Smooth muscle cell (in vitro differentiated cells): ENCODE measurements around the gene C13orf42. TPM values are rescaled to one million over a fixed set of nuclear protein-coding genes. Genes with fewer than 3 reads are reported as not detected.

ENCODE experiments used
- DNase-seq: peaks from one replicate; lab custom pipeline; 2025; ENCODE audit not compliant: unreplicated experiment; lab: John Stamatoyannopoulos, UW
- H2AFZ ChIP-seq: fragments of 200-600 bp; sonication (generic); 2 replicates; pipeline ENCODE4 v1.6.0; 2016; ENCODE audit warnings: antibody characterized with exemption, low read depth, mild to moderate bottlenecking
- H3F3A ChIP-seq: fragments of 200-600 bp; sonication (generic); 2 replicates; pipeline ENCODE4 v1.6.0; 2017; ENCODE audit warnings: antibody characterized with exemption, low read depth
- H3K27ac ChIP-seq: fragments of 200-600 bp; sonication (generic); 2 replicates; pipeline ENCODE4 v1.5.1; 2016; ENCODE audit warnings: low read depth, mild to moderate bottlenecking
- H3K27me3 ChIP-seq: fragments of 200-600 bp; sonication (generic); 2 replicates; pipeline ENCODE4 v1.6.1; 2016; ENCODE audit warnings: low read depth, mild to moderate bottlenecking
- H3K36me3 ChIP-seq: fragments of 200-600 bp; sonication (generic); 2 replicates; pipeline ENCODE4 v1.5.1; 2016; ENCODE audit warnings: low read depth
- H3K4me1 ChIP-seq: fragments of 200-600 bp; sonication (generic); 2 replicates; pipeline ENCODE4 v1.5.1; 2016; ENCODE audit warnings: low read depth
- H3K4me2 ChIP-seq: fragments of 200-600 bp; sonication (generic); 2 replicates; pipeline ENCODE4 v1.6.0; 2016; ENCODE audit warnings: mild to moderate bottlenecking
- H3K4me3 ChIP-seq: fragments of 200-600 bp; sonication (generic); 2 replicates; pipeline ENCODE4 v1.5.1; 2016; ENCODE audit warnings: mild to moderate bottlenecking
- H3K79me2 ChIP-seq: fragments of 200-600 bp; sonication (generic); 2 replicates; pipeline ENCODE4 v1.6.0; 2016; ENCODE audit warnings: low read depth, mild to moderate bottlenecking
- H3K9ac ChIP-seq: fragments of 200-600 bp; sonication (generic); 2 replicates; pipeline ENCODE4 v1.6.0; 2016; ENCODE audit warnings: low read depth
- H3K9me3 ChIP-seq: fragments of 200-600 bp; sonication (generic); replicated peaks from 2 replicates; pipeline ENCODE4 v1.5.1; 2016; ENCODE audit warnings: low read depth
- H4K20me1 ChIP-seq: fragments of 200-600 bp; sonication (generic); 2 replicates; pipeline ENCODE4 v1.6.0; 2016; ENCODE audit warnings: low read depth
- WGBS: methylation state at CpG from one replicate; pipeline ENCODE4 v1.1.7; 2016; ENCODE audit warnings: low lambda C conversion rate; 5-methylcytosine and 5-hydroxymethylcytosine counted together
- polyA plus RNA-seq: library from polyadenylated mRNA; unstranded; fragments of >200 nt; fragmentation: Nextera tagmentation; extraction: Ambion mirVana; gene quantifications from 2 replicates; pipeline ENCODE4 v1.2.1, GENCODE V29; 2016
- total RNA-seq: library from RNA; depleted of rRNA; stranded (reverse); fragments of >200 nt; gene quantifications from 2 replicates; pipeline ENCODE4 v1.2.3, GENCODE V29; 2014
- TF ChIP-seq, protein P1 (sequence below): fragments of 200-600 bp; sonication (generic); IDR thresholded peaks from 2 replicates; pipeline ENCODE4 v1.5.1; 2017; ENCODE audit warnings: borderline replicate concordance, mild to moderate bottlenecking, antibody characterized with exemption; ENCODE audit not compliant: insufficient read depth, poor library complexity, severe bottlenecking

The C13orf42 gene
- total and polyA plus RNA-seq, 2 experiments from 2014 or later, result not detected

DNA sequence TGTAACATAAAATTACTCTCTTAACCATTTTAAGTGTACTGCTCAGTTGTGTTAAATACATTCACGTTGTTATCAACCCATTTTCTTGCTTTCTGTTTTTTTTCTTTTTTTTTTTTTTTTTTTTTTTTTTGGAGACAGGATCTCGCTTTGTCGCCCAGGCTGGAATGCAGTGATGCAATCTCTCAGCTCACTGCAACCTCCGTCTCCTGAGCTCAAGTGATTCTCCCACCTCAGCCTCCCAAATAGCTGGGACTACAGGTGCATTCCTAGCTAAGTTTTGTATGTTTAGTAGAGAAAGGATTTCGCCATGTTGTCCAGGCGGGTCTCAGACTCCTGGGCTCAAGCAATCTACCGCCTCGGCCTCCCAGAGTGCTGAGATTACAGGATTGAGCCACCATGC, 42.5 kb upstream of the C13orf42 start:
- Histone ChIP-seq H3K9me3 (no peaks in the 10 kb centered on the region), H4K20me1 (no peaks in the 10 kb centered on the region), H3F3A (peaks cover 8% of the 10 kb centered on the region), H3K9ac (no peak overlapping the region), H3K4me3 (no peak overlapping the region), H3K4me1 (peaks cover 9% of the 10 kb centered on the region), H3K36me3 (no peaks in the 10 kb centered on the region), H3K27me3 (no peaks in the 10 kb centered on the region), H3K4me2 (peak overlapping the region; percentile 54), H3K27ac (peak overlapping the region; percentile 32), H3K79me2 (no peaks in the 10 kb centered on the region), H2AFZ (no peak overlapping the region)
- WGBS, result 77% methylated on average over 5 of the region's 8 CpGs
- no peak for DNase-seq
- TF ChIP-seq, protein P1, sequence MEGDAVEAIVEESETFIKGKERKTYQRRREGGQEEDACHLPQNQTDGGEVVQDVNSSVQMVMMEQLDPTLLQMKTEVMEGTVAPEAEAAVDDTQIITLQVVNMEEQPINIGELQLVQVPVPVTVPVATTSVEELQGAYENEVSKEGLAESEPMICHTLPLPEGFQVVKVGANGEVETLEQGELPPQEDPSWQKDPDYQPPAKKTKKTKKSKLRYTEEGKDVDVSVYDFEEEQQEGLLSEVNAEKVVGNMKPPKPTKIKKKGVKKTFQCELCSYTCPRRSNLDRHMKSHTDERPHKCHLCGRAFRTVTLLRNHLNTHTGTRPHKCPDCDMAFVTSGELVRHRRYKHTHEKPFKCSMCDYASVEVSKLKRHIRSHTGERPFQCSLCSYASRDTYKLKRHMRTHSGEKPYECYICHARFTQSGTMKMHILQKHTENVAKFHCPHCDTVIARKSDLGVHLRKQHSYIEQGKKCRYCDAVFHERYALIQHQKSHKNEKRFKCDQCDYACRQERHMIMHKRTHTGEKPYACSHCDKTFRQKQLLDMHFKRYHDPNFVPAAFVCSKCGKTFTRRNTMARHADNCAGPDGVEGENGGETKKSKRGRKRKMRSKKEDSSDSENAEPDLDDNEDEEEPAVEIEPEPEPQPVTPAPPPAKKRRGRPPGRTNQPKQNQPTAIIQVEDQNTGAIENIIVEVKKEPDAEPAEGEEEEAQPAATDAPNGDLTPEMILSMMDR, result no peak

DNA sequence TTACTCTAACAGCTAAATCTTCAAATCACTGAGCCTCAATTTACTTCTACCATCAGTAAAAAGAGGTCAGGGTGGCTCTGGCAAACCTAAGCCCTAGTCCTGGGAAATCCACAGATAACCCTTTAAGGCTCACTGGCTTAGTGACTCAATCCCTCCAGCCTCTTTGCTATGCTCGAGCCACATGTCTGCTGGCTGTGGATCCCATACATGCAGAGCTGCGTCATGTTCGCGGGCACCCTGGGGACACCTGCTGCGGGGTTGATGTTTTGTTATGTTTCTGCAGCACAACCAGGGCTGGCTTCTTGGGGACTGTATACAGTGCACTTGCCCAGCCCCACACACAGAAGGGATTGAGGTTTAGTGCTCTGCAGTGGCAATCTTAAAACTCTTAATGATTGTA, 41.6 kb upstream of the C13orf42 start:
- H3K27me3 ChIP-seq, result no peaks in the 10 kb centered on the region
- H3K4me3 ChIP-seq, result no peak overlapping the region
- no peaks in the 10 kb centered on the region for H3K79me2 ChIP-seq
- H3F3A ChIP-seq, result peaks cover 8% of the 10 kb centered on the region
- H3K36me3 ChIP-seq, result no peaks in the 10 kb centered on the region
- TF ChIP-seq, protein P1, result no peak
- no peaks in the 10 kb centered on the region for H3K9me3 ChIP-seq
- H3K9ac ChIP-seq, result no peak overlapping the region
- H2AFZ ChIP-seq, result no peak overlapping the region
- H3K27ac ChIP-seq, result no peak overlapping the region
- H3K4me2 ChIP-seq, result peak overlapping the region; percentile 14
- WGBS, result 24% methylated on average over 5 of the region's 5 CpGs
- no peaks in the 10 kb centered on the region for H4K20me1 ChIP-seq
- peaks cover 17% of the 10 kb centered on the region for H3K4me1 ChIP-seq
- no peak for DNase-seq

DNA sequence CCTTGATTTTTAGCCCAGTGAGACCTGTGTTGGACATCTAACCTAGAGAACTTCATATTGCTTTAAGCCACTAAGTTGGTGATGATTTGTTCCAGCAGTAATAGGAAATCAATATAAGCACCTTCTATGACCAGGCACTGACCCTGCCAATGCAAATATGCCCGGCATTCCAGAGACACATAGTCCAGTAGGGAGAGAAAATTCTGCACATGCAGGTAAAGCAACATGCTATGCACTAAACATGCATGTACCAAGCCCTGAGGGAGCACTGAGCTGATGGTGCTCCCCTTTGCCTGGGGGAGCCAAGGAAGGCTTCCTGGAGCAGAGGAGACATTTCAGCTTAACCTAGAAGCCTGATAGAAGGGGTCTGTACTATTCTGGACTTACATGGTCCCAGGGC, 40.4 kb upstream of the C13orf42 start:
- H3K4me2 ChIP-seq, result no peak overlapping the region
- peaks cover 8% of the 10 kb centered on the region for H3F3A ChIP-seq
- H3K4me3 ChIP-seq, result no peak overlapping the region
- no peak for DNase-seq
- no peaks in the 10 kb centered on the region for H3K36me3 ChIP-seq
- no peak overlapping the region for H2AFZ ChIP-seq
- H3K9ac ChIP-seq, result no peak overlapping the region
- peaks cover 17% of the 10 kb centered on the region for H3K4me1 ChIP-seq
- H3K79me2 ChIP-seq, result no peaks in the 10 kb centered on the region
- no peaks in the 10 kb centered on the region for H3K9me3 ChIP-seq
- 100% methylated on average over 1 of the region's 1 CpG for WGBS
- no peak overlapping the region for H3K27ac ChIP-seq
- TF ChIP-seq, protein P1, result no peak
- H3K27me3 ChIP-seq, result no peaks in the 10 kb centered on the region
- H4K20me1 ChIP-seq, result no peaks in the 10 kb centered on the region

DNA sequence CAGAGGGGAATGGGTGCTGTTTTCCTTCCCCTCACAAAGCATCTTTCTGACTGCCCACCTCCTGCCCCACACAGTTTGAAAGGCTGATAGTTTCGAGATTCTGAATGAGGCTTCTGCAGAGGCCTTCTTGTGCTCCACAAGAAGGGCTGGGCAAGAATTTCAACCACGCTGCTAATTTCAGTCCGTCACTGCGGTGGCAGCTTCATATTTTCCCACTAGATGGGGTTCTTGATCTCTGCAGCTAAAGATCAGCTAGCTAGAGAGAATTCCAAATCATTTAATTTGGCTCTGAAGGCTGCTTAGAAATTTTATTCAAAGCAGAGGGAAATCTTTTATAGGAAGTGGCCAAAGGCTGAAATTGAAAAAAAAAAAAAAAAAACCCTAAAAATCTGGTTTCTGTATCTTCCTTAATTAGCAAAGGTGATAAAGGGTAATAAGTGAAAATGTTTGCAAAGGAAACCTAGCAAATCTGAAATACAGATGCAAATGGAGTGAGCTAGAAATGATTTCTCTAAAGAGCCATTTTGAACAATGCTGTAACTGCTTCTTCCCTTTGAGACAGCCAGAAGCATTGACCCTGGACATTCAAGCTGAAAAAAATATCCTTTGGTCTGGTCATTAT, 38.0 kb upstream of the C13orf42 start:
- Histone ChIP-seq H3K9me3 (no peaks in the 10 kb centered on the region), H4K20me1 (no peaks in the 10 kb centered on the region), H3K27me3 (no peaks in the 10 kb centered on the region), H3K4me2 (no peak overlapping the region), H3K36me3 (no peaks in the 10 kb centered on the region), H3K4me3 (no peak overlapping the region), H2AFZ (no peak overlapping the region), H3K4me1 (peaks cover 17% of the 10 kb centered on the region), H3K79me2 (no peaks in the 10 kb centered on the region), H3F3A (peaks cover 8% of the 10 kb centered on the region), H3K9ac (no peak overlapping the region), H3K27ac (no peak overlapping the region)
- WGBS, result 8% methylated on average over 4 of the region's 4 CpGs
- no peak for DNase-seq
- TF ChIP-seq, protein P1, result peak; percentile 71
